Measurements from ENCODE around the gene POMGNT1. TPM values are rescaled to one million over a fixed set of nuclear protein-coding genes. Genes with fewer than 3 reads are reported as not detected.
A peak's percentile ranks its signal among the peaks of the same experiment; 100 is the strongest.

Gene POMGNT1
- total RNA-seq, 2 donors from 2014 or later, result 30.8 to 35.5 TPM

GRCh38 chr1:46186076-46186475 is 12.2 kb downstream of the POMGNT1 start:
- H3K27ac Mint-ChIP-seq, result no peak overlapping the region
- DNase-seq (no peak), ATAC-seq (replicated peaks in 1 of 2) (no peak)
- H3K4me3 Mint-ChIP-seq, result no peak overlapping the region
- no peaks in the 10 kb centered on the region for H3K36me3 Mint-ChIP-seq (ENCODE audit: insufficient read depth in 2 of 2)
- no peaks in the 10 kb centered on the region for H3K9me3 Mint-ChIP-seq
- H3K4me1 Mint-ChIP-seq (ENCODE audit: low read depth), result peaks cover 23% of the 10 kb centered on the region
- no peaks in the 10 kb centered on the region for H3K27me3 Mint-ChIP-seq (ENCODE audit: low read depth)

DNA sequence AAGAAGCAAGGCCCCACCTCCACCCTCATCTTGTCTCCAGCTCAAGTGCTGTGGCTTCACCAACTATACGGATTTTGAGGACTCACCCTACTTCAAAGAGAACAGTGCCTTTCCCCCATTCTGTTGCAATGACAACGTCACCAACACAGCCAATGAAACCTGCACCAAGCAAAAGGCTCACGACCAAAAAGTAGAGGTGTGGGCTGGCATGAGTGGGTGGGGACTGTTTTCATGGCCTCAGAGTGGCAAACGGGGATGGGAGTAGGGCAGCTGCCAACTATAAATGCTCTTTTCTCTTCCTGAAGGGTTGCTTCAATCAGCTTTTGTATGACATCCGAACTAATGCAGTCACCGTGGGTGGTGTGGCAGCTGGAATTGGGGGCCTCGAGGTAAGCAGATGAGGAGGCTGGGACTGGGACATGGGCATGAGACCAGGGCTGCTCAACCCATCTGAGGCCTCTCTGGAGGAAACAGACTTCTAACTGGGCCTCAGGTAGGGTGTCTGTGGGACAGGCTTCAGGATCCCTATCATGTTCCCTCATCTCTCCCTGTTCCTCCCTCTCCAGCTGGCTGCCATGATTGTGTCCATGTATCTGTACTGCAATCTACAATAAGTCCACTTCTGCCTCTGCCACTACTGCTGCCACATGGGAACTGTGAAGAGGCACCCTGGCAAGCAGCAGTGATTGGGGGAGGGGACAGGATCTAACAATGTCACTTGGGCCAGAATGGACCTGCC is 13.1 kb downstream of the POMGNT1 start:
- H3K27me3 Mint-ChIP-seq (ENCODE audit: low read depth), result no peaks in the 10 kb centered on the region
- no peaks in the 10 kb centered on the region for H3K36me3 Mint-ChIP-seq (ENCODE audit: insufficient read depth in 2 of 2)
- H3K4me3 Mint-ChIP-seq, result peak overlapping the region; percentile 63 to 85
- H3K27ac Mint-ChIP-seq, result peak overlapping the region; percentile 84
- ATAC-seq (replicated peaks in 1 of 2) (peak; percentile 88 to 92), DNase-seq (peak; percentile 73 to 82)
- H3K9me3 Mint-ChIP-seq, result no peaks in the 10 kb centered on the region
- peaks cover 23% of the 10 kb centered on the region for H3K4me1 Mint-ChIP-seq (ENCODE audit: low read depth)

DNA sequence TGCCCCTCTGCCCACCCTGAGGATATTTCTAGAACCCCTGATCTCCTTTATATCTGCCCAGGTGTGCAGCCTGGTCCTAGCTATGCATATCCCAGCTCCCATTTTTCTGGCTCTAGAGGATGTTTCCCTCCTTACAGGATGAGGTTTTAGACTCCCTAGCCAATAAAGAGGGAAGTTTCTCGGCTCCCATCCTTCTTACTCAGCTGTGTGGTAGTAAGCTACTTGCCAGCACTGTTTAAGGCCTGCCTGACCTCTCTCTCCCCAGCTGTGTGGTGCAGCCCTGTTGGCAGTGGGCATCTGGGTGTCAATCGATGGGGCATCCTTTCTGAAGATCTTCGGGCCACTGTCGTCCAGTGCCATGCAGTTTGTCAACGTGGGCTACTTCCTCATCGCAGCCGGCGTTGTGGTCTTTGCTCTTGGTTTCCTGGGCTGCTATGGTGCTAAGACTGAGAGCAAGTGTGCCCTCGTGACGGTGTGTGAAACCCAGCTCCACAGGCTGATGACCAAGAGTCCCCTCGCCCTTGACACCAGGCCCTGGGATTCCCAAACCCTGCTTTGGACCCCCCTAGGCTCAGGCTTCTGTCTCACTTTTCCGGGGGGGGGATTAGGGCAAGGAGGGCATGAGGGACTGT is 14.2 kb downstream of the POMGNT1 start:
- DNase-seq, result no peak
- H3K4me3 Mint-ChIP-seq, result peak overlapping the region in 1 of 2 donors; percentile 85
- H3K27me3 Mint-ChIP-seq (ENCODE audit: low read depth), result no peaks in the 10 kb centered on the region
- H3K4me1 Mint-ChIP-seq (ENCODE audit: low read depth), result peaks cover 23% of the 10 kb centered on the region
- H3K27ac Mint-ChIP-seq, result no peak overlapping the region
- no peaks in the 10 kb centered on the region for H3K9me3 Mint-ChIP-seq
- ATAC-seq (replicated peaks in 1 of 2), result no peak
- H3K36me3 Mint-ChIP-seq (ENCODE audit: insufficient read depth in 2 of 2), result no peaks in the 10 kb centered on the region

DNA sequence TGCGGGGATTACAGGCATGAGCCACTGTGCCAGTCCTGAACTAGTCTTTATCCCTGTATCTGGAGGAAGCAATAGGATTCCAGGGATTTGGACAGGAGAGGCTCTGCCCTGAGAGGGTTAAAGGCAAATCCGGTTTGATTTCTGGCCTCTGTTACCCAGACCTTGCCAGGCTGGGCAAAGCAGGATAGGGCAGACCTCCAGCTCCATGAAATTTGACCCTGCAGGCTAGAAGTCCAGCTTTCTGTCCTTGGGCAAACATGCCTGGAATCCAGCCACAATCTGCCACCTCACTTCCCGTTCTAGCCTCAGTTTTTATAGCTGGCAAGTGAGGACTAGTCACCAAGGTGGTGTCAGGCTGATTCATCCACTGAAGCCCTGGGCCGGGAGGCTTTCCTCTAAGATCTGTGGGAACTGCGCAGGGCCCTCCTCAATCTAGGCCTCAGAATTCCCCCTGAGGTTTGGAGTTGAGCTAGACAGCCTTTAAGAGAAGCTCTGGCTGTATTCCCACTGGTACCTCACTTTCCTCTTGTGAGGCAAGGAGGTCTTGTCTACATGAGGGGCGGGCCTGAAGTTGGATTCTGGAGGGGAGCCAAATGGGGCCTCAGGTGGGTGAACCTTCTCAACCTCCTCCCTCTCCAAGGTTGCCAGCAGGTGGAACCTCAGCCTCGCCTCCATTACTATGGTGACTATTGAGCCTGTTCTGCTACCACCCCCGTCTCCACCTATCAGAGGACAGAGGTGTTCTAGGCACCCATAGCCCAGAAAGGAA is 15.0 kb downstream of the POMGNT1 start:
- H3K4me3 Mint-ChIP-seq, result no peak overlapping the region
- H3K36me3 Mint-ChIP-seq (ENCODE audit: insufficient read depth in 2 of 2), result no peaks in the 10 kb centered on the region
- DNase-seq (no peak), ATAC-seq (replicated peaks in 1 of 2) (no peak)
- H3K4me1 Mint-ChIP-seq (ENCODE audit: low read depth), result peaks cover 23% of the 10 kb centered on the region
- H3K9me3 Mint-ChIP-seq, result no peaks in the 10 kb centered on the region
- H3K27me3 Mint-ChIP-seq (ENCODE audit: low read depth), result no peaks in the 10 kb centered on the region
- no peak overlapping the region for H3K27ac Mint-ChIP-seq

GRCh38 chr1:46181343-46182260 is 16.6 kb downstream of the POMGNT1 start:
- DNase-seq, result no peak
- H3K36me3 Mint-ChIP-seq (ENCODE audit: insufficient read depth in 2 of 2), result no peaks in the 10 kb centered on the region
- H3K27ac Mint-ChIP-seq, result no peak overlapping the region
- H3K4me3 Mint-ChIP-seq, result no peak overlapping the region
- ATAC-seq (replicated peaks in 1 of 2), result no peak
- no peaks in the 10 kb centered on the region for H3K27me3 Mint-ChIP-seq (ENCODE audit: low read depth)
- H3K9me3 Mint-ChIP-seq, result no peaks in the 10 kb centered on the region
- peaks cover 23% of the 10 kb centered on the region for H3K4me1 Mint-ChIP-seq (ENCODE audit: low read depth)

GRCh38 chr1:46180082-46180616 is 18.1 kb downstream of the POMGNT1 start:
- Mint-ChIP-seq H3K27ac (no peak overlapping the region), H3K4me3 (no peak overlapping the region), H3K27me3 (ENCODE audit: low read depth) (no peaks in the 10 kb centered on the region), H3K4me1 (ENCODE audit: low read depth) (peaks cover 16% of the 10 kb centered on the region), H3K36me3 (ENCODE audit: insufficient read depth in 2 of 2) (no peaks in the 10 kb centered on the region), H3K9me3 (no peaks in the 10 kb centered on the region)
- peak; percentile 27 to 37 for DNase-seq
- ATAC-seq (replicated peaks in 1 of 2), result peak; percentile 10 to 24

DNA sequence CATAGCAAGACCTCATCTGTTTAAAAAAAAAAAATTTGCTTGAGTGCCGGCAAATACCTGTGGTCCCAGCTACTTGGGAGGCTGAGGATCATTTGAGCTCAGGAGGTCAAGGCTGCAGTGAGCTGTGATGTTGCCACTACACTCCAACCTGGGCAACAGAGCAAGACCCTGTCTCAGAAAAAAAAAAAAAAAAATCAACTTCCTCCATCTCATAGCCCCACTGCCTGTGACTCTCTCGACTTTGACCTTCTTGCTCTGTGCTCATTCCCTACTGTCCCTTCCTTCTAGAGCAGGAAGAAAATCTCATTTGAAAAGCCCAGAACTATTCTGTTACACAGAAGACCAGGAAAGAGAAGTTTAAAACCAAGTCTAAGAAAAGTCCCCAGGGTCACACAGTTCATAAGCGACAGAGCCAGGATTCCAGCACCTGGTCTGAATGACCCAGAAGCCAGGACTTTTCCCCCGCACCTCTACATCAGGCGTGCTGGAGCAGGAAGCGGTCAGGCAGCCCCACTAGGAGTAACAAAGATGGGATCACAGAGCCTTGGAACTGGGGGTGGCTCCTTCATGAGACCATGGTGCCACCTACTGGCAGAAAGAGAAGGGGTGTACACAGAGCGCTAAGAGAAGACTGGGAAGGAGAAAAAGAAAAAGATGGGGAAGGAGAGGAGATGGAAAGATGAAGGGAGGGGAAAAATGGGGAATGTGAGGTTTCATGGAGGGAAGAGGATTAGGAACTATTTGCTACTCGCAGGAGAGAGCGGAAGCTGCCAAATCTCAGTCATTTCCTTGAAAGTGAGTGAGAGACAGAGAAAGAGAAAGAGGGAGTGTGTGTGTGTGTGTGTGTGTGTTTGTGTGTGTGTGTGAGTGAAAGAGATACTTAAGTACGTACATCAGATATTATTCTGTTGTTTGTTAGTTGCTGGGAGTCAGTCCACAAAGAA is 18.8 kb downstream of the POMGNT1 start:
- H3K4me3 Mint-ChIP-seq, result no peak overlapping the region

GRCh38 chr1:46176211-46176865 is 21.9 kb downstream of the POMGNT1 start, which contains the start of gene P3R3URF:
P3R3URF (minus strand) TSS chr1:46176488; CDS start chr1:46176471, 17 bp downstream.
- Mint-ChIP-seq H3K4me3 (no peak within 1 kb of the TSS), H3K27ac (no peak within 1 kb of the TSS), H3K9me3 (no peaks in the 10 kb centered on the region), H3K27me3 (ENCODE audit: low read depth) (no peaks in the 10 kb centered on the region), H3K36me3 (ENCODE audit: insufficient read depth in 2 of 2) (no peaks in the 10 kb centered on the region), H3K4me1 (ENCODE audit: low read depth) (no peaks in the 10 kb centered on the region)
- DNase-seq (no peak), ATAC-seq (replicated peaks in 1 of 2) (no peak)

More for the DNA sequence above, 18.8 kb downstream of the POMGNT1 start:
- Mint-ChIP-seq H3K36me3 (ENCODE audit: insufficient read depth in 2 of 2) (no peaks in the 10 kb centered on the region), H3K9me3 (no peaks in the 10 kb centered on the region), H3K4me1 (ENCODE audit: low read depth) (peaks cover 8% of the 10 kb centered on the region), H3K27ac (no peak overlapping the region), H3K27me3 (ENCODE audit: low read depth) (no peaks in the 10 kb centered on the region)
- DNase-seq (peak; percentile 70 to 71), ATAC-seq (replicated peaks in 1 of 2) (peak; percentile 77 to 84)

- H3K36me3 Mint-ChIP-seq (ENCODE audit: insufficient read depth in 2 of 2), result no peaks in the 10 kb centered on the region
- H3K9me3 Mint-ChIP-seq, result no peaks in the 10 kb centered on the region
- no peaks in the 10 kb centered on the region for H3K4me1 Mint-ChIP-seq (ENCODE audit: low read depth)
- H3K27ac Mint-ChIP-seq, result no peak overlapping the region
- H3K4me3 Mint-ChIP-seq, result no peak overlapping the region
- DNase-seq (peak in 1 of 2 donors; percentile 10), ATAC-seq (replicated peaks in 1 of 2) (peak in 1 of 2 donors; percentile 51)
- H3K27me3 Mint-ChIP-seq (ENCODE audit: low read depth), result no peaks in the 10 kb centered on the region
Observed at GRCh38 chr1:46175243-46175642, 23.0 kb downstream of the POMGNT1 start.

GRCh38 chr1:46174448-46175231 is 23.6 kb downstream of the POMGNT1 start, which contains the start of gene TSPAN1:
TSPAN1 (plus strand) TSS chr1:46175087; CDS start chr1:46181108, 6,021 bp downstream.
- no peak within 1 kb of the TSS for H3K4me3 Mint-ChIP-seq
- no peak within 1 kb of the TSS for H3K27ac Mint-ChIP-seq
- DNase-seq, result no peak
- H3K36me3 Mint-ChIP-seq (ENCODE audit: insufficient read depth in 2 of 2), result no peaks in the 10 kb centered on the region
- H3K27me3 Mint-ChIP-seq (ENCODE audit: low read depth), result no peaks in the 10 kb centered on the region
- H3K9me3 Mint-ChIP-seq, result no peaks in the 10 kb centered on the region
- ATAC-seq (replicated peaks in 1 of 2), result no peak
- H3K4me1 Mint-ChIP-seq (ENCODE audit: low read depth), result no peaks in the 10 kb centered on the region

Measured in activated T-cell treated with anti-CD3 and anti-CD28 coated beads, Interleukin-2, amount 50 U/mL, for 72 hours (primary cell).